ENCODE measurements around the gene METTL15. TPM values are rescaled to one million over a fixed set of nuclear protein-coding genes. Genes with fewer than 3 reads are reported as not detected.

METTL15 gene
- total and polyA plus RNA-seq, 4 donors = 3.4 to 36.3 (median 9.0) TPM

DNA sequence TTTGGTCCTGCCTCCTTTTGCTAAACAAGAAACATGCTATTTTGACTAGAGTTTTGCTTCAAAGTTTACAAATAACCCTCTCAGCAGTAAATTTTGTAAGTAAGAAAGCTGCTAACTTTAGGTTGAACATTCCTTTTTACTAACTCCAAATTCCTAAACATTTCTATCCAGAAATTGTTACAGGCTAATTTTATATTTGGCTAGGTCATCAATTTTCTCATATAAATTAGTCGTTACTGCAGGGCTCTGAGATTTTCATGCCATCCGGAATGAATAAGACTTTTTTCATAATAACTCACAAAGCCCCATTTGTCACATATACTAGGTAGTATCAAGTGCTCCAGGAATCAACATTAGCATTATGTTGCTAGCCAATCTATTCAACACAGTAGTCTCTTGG is 143.1 kb downstream of the METTL15 start:
- Histone ChIP-seq H3K27ac (ENCODE audit: low read depth in 1 of 2, low read length in 1 of 2) (no peak overlapping the region), H3K4me1 (ENCODE audit: control insufficient read depth in 5 of 5, insufficient read depth in 5 of 5, low read length in 5 of 5) (no peaks in the 10 kb centered on the region), H3K9ac (ENCODE audit: insufficient read depth in 1 of 2, low read length in 2 of 2) (no peak overlapping the region), H3K27me3 (ENCODE audit: control insufficient read depth in 3 of 3, insufficient read depth in 3 of 3, low read length in 2 of 3) (no peaks in the 10 kb centered on the region), H3K4me3 (no peak overlapping the region), H3K36me3 (ENCODE audit: control insufficient read depth in 4 of 4, insufficient read depth in 4 of 4, low read length in 4 of 4) (peaks cover 0 to 6% (median 0%) of the 10 kb centered on the region in 4 donors), H3K9me3 (ENCODE audit: control insufficient read depth in 4 of 4, insufficient read depth in 3 of 4, low read length in 3 of 4) (peaks cover 0 to 3% (median 0%) of the 10 kb centered on the region in 4 donors)
- 94 to 97% methylated on average over 2 of the region's 2 CpGs for WGBS, 2 donors
- no peak for DNase-seq
- ATAC-seq (ENCODE audit: insufficient read depth, low FRiP score) = no peak
- TF ChIP-seq, protein P1, sequence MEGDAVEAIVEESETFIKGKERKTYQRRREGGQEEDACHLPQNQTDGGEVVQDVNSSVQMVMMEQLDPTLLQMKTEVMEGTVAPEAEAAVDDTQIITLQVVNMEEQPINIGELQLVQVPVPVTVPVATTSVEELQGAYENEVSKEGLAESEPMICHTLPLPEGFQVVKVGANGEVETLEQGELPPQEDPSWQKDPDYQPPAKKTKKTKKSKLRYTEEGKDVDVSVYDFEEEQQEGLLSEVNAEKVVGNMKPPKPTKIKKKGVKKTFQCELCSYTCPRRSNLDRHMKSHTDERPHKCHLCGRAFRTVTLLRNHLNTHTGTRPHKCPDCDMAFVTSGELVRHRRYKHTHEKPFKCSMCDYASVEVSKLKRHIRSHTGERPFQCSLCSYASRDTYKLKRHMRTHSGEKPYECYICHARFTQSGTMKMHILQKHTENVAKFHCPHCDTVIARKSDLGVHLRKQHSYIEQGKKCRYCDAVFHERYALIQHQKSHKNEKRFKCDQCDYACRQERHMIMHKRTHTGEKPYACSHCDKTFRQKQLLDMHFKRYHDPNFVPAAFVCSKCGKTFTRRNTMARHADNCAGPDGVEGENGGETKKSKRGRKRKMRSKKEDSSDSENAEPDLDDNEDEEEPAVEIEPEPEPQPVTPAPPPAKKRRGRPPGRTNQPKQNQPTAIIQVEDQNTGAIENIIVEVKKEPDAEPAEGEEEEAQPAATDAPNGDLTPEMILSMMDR (IDR thresholded peaks at IDR 0.05; ENCODE audit: control extremely low read depth, extremely low read depth) = no peak

DNA sequence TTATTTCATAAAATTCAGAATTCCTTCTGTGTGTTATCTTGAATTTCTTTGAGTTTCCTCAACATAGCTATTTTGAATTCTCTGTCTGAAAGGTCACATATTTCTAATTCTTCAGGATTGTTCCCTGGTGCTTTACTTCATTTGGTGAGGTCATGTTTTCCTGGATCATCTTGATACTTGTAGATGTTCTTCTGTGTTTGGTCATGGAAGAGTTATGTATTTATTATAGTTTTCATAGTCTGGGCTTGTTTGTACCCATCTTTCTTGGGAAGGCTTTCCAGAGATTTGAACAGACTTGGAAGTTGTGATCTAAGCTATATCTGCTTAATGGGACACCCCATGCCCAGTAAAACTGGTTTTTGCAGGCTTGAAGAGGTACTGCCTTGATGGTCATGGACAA is 149.6 kb downstream of the METTL15 start:
- ATAC-seq (ENCODE audit: insufficient read depth, low FRiP score) (no peak), DNase-seq (no peak)
- TF ChIP-seq, protein P1 (IDR thresholded peaks at IDR 0.05; ENCODE audit: control extremely low read depth, extremely low read depth) = no peak

DNA sequence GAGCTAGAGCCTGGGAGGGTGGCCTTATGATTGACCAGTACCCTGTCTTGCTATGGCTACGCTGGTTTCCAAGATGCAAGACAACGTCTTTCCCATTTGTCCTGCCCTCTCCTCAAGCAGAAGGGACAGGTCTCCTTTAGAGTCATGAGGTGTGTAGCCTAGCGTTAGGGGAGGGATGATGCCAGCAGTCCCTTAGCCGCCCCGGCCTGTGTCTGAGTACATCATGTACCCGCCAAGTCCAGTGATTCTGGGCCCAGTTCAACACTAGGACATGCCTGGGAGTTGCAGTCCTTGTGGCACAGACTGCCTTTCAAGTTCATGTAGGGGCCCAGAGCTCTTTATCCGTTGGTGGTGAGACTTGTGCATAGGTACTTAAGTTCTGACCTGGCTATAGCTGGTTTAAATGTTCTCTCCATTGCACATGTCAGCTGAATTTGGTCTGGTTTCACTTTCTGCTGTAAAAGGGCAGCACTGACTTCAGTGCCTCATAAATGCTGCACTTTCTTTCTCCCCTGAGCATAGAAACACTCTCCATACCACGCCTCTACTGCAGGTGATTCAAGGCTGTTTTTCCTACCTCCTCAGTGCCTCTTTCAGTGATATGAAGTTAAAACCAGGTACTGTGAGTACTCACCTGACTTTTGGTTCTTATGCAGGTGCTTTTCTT is 151.1 kb downstream of the METTL15 start:
- 84 to 85% methylated on average over 8 of the region's 8 CpGs for WGBS, 2 donors
- TF ChIP-seq, protein P1 (IDR thresholded peaks at IDR 0.05; ENCODE audit: control extremely low read depth, extremely low read depth) = no peak
- H3K4me3 ChIP-seq = no peak overlapping the region
- no peaks in the 10 kb centered on the region for H3K27me3 ChIP-seq (ENCODE audit: control insufficient read depth in 3 of 3, insufficient read depth in 3 of 3, low read length in 2 of 3)
- no peak overlapping the region for H3K27ac ChIP-seq (ENCODE audit: low read depth in 1 of 2, low read length in 1 of 2)
- DNase-seq (no peak), ATAC-seq (ENCODE audit: insufficient read depth, low FRiP score) (no peak)
- H3K9me3 ChIP-seq (ENCODE audit: control insufficient read depth in 4 of 4, insufficient read depth in 3 of 4, low read length in 3 of 4) = peaks cover 0 to 3% (median 3%) of the 10 kb centered on the region in 4 donors
- H3K9ac ChIP-seq (ENCODE audit: insufficient read depth in 1 of 2, low read length in 2 of 2) = no peak overlapping the region
- H3K36me3 ChIP-seq (ENCODE audit: control insufficient read depth in 4 of 4, insufficient read depth in 4 of 4, low read length in 4 of 4) = peaks cover 0 to 3% (median 2%) of the 10 kb centered on the region in 4 donors
- H3K4me1 ChIP-seq (ENCODE audit: control insufficient read depth in 5 of 5, insufficient read depth in 5 of 5, low read length in 5 of 5) = no peaks in the 10 kb centered on the region

More for the DNA sequence above, 149.6 kb downstream of the METTL15 start:
- H3K27me3 ChIP-seq (ENCODE audit: control insufficient read depth in 3 of 3, insufficient read depth in 3 of 3, low read length in 2 of 3) = no peaks in the 10 kb centered on the region
- no peaks in the 10 kb centered on the region for H3K4me1 ChIP-seq (ENCODE audit: control insufficient read depth in 5 of 5, insufficient read depth in 5 of 5, low read length in 5 of 5)
- no peak overlapping the region for H3K27ac ChIP-seq (ENCODE audit: low read depth in 1 of 2, low read length in 1 of 2)
- no peak overlapping the region for H3K9ac ChIP-seq (ENCODE audit: insufficient read depth in 1 of 2, low read length in 2 of 2)
- no peak overlapping the region for H3K4me3 ChIP-seq
- peaks cover 0 to 4% (median 3%) of the 10 kb centered on the region in 4 donors for H3K36me3 ChIP-seq (ENCODE audit: control insufficient read depth in 4 of 4, insufficient read depth in 4 of 4, low read length in 4 of 4)
- peaks cover 0 to 3% (median 3%) of the 10 kb centered on the region in 4 donors for H3K9me3 ChIP-seq (ENCODE audit: control insufficient read depth in 4 of 4, insufficient read depth in 3 of 4, low read length in 3 of 4)

DNA sequence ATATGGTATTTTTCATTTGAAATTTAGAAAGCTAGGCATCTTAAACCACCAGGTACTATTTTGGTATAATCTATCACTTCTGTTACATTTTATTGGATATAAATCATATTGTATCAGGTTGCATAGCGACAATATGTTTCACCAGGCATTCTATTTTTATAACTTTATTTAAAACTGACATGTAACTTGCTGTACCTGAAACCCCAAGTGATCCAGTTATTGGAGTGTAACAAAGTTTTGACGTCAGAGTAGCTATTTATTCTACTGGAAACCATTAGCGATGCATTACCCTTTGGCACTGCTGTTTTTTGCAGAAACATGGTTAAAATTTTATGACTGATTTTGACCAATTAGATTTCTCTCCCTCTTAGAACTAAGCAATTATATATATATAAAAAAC is 160.7 kb downstream of the METTL15 start:
- H3K27me3 ChIP-seq (ENCODE audit: control insufficient read depth in 3 of 3, insufficient read depth in 3 of 3, low read length in 2 of 3) = no peaks in the 10 kb centered on the region
- peaks cover 0 to 2% (median 0%) of the 10 kb centered on the region in 4 donors for H3K9me3 ChIP-seq (ENCODE audit: control insufficient read depth in 4 of 4, insufficient read depth in 3 of 4, low read length in 3 of 4)
- TF ChIP-seq, protein P1 (IDR thresholded peaks at IDR 0.05; ENCODE audit: control extremely low read depth, extremely low read depth) = no peak
- no peak overlapping the region for H3K9ac ChIP-seq (ENCODE audit: insufficient read depth in 1 of 2, low read length in 2 of 2)
- H3K36me3 ChIP-seq (ENCODE audit: control insufficient read depth in 4 of 4, insufficient read depth in 4 of 4, low read length in 4 of 4) = no peaks in the 10 kb centered on the region
- no peak overlapping the region for H3K27ac ChIP-seq (ENCODE audit: low read depth in 1 of 2, low read length in 1 of 2)
- H3K4me3 ChIP-seq = no peak overlapping the region
- 94 to 96% methylated on average over 3 of the region's 3 CpGs for WGBS, 2 donors
- DNase-seq = no peak
- H3K4me1 ChIP-seq (ENCODE audit: control insufficient read depth in 5 of 5, insufficient read depth in 5 of 5, low read length in 5 of 5) = no peaks in the 10 kb centered on the region
- no peak for ATAC-seq (ENCODE audit: insufficient read depth, low FRiP score)
